T-cell (primary cell): ENCODE measurements around the gene INO80D. TPM values are rescaled to one million over a fixed set of nuclear protein-coding genes. Genes with fewer than 3 reads are reported as not detected.
"Not testable (repeated sequence)": the region's sequence is repeated elsewhere in the genome, so short reads cannot be mapped to it uniquely, and the experiment has no call there.

Experiments used
- ATAC-seq, 4 experiments: fragments of 200-7000 bp in 3 of 4; fragments of 150-1000 bp in 1 of 4; cut with Tn5 transposase; replicated peaks in 1 of 4; 1 replicate in 3 of 4; 2 replicates in 1 of 4; pipeline ENCODE4 v1.10.0; 2021; ENCODE audit warnings: moderate library complexity in 3 of 4, mild to moderate bottlenecking in 2 of 4, moderate number of reproducible peaks in 1 of 4
- CTCF ChIA-PET, 2 donors: fragments of 300-600 bp; sonication (Branson Sonifier 250); formaldehyde crosslinking; loops; one replicate each; lab custom pipeline; 2022; ENCODE audit warnings: antibody characterized with exemption in 2 of 2; lab: Charles Lee
- POLR2A ChIA-PET, 2 donors: fragments of 300-600 bp; sonication (Branson Sonifier 250); formaldehyde crosslinking; loops; one replicate each; lab custom pipeline; 2022; ENCODE audit warnings: antibody characterized with exemption in 2 of 2; lab: Charles Lee
- DNase-seq, 35 experiments: peaks; one replicate each; pipeline versions ENCODE4 v3.0.0 to v3.0.0-alpha.2; 2013 to 2023
- H3K27ac ChIP-seq: one replicate; pipeline ENCODE4 v1.5.1; 2013; ENCODE audit warnings: low read length
- H3K27me3 ChIP-seq, 2 experiments: replicated peaks in 1 of 2; 1 replicate in 1 of 2; 2 replicates in 1 of 2; pipeline versions ENCODE4 v1.6.1 to v1.7.0; 2013; ENCODE audit warnings: low read length in 1 of 2, mixed read lengths in 1 of 2; ENCODE audit not compliant: control insufficient read depth in 2 of 2, insufficient read depth in 2 of 2; ENCODE audit errors: extremely low read depth in 1 of 2
- H3K36me3 ChIP-seq, 2 donors: 1 replicate in 1 of 2; 2 replicates in 1 of 2; pipeline versions ENCODE4 v1.6.1 to v1.7.0; 2013; ENCODE audit warnings: low read length in 1 of 2; ENCODE audit not compliant: control insufficient read depth in 2 of 2, insufficient read depth in 1 of 2; ENCODE audit errors: extremely low read depth in 1 of 2
- H3K4me1 ChIP-seq, 2 experiments: 1 replicate in 1 of 2; 2 replicates in 1 of 2; pipeline versions ENCODE4 v1.6.1 to v1.7.0; 2013; ENCODE audit warnings: low read length in 2 of 2, mixed read lengths in 1 of 2; ENCODE audit not compliant: insufficient read depth in 2 of 2, control insufficient read depth in 1 of 2; ENCODE audit errors: extremely low read depth in 1 of 2
- H3K4me3 ChIP-seq, 2 donors: 1 replicate in 1 of 2; 2 replicates in 1 of 2; pipeline versions ENCODE4 v1.5.1 to v1.7.0; 2013; ENCODE audit warnings: mild to moderate bottlenecking in 2 of 2, low read length in 1 of 2, moderate library complexity in 1 of 2; ENCODE audit not compliant: control insufficient read depth in 1 of 2; ENCODE audit errors: extremely low read depth in 1 of 2
- H3K9me3 ChIP-seq: 2 replicates; pipeline ENCODE4 v1.7.0; 2013
- H3K27ac Mint-ChIP-seq, 2 donors: one replicate each; pipeline ENCODE4 v1.8.0; 2020 to 2021; ENCODE audit warnings: mild to moderate bottlenecking in 2 of 2, mixed read lengths in 2 of 2
- H3K27me3 Mint-ChIP-seq, 2 donors: one replicate each; pipeline ENCODE4 v1.8.0; 2021 to 2022; ENCODE audit warnings: mixed read lengths in 2 of 2
- H3K36me3 Mint-ChIP-seq: one replicate; pipeline ENCODE4 v1.8.0; 2021; ENCODE audit warnings: mixed read lengths
- H3K4me1 Mint-ChIP-seq, 3 donors: one replicate each; pipeline ENCODE4 v1.8.0; 2020 to 2022; ENCODE audit warnings: mixed read lengths in 3 of 3, mild to moderate bottlenecking in 1 of 3
- H3K4me3 Mint-ChIP-seq, 3 donors: one replicate each; pipeline ENCODE4 v1.8.0; 2020 to 2022; ENCODE audit warnings: mild to moderate bottlenecking in 3 of 3, mixed read lengths in 3 of 3, moderate library complexity in 3 of 3
- H3K9me3 Mint-ChIP-seq, 3 donors: one replicate each; pipeline ENCODE4 v1.8.0; 2020 to 2022; ENCODE audit warnings: mixed read lengths in 3 of 3
- WGBS: methylation state at CpG from one replicate; pipeline ENCODE4 v1.1.5; 2013; ENCODE audit warnings: missing lambda C conversion rate; ENCODE audit not compliant: insufficient coverage; 5-methylcytosine and 5-hydroxymethylcytosine counted together
- total RNA-seq, 35 experiments: library from RNA in 6 of 35; stranded (reverse) in 6 of 35; fragments of 120-200 nt in 1 of 35; gene quantifications; one replicate each; pipeline versions ENCODE4 v1.2.1 to v1.2.4 and lab custom pipeline; 2013 to 2026

The INO80D gene
- total RNA-seq, 5 donors from 2014 or later (not counting 1 experiment from before 2014, with no cell fraction given): 34.2 to 49.8 (median 41.9) TPM

GRCh38 chr2:206031950-206032567 is 53.9 kb downstream of the INO80D start:
- no peaks in the 10 kb centered on the region for H3K27me3 ChIP-seq
- H3K27me3 Mint-ChIP-seq: no peaks in the 10 kb centered on the region
- H3K4me1 Mint-ChIP-seq: peaks cover 48 to 61% (median 59%) of the 10 kb centered on the region in 3 donors
- no peak for ATAC-seq
- H3K4me3 Mint-ChIP-seq: no peak overlapping the region
- peak overlapping the region in 1 of 2 donors; percentile 20 for H3K27ac Mint-ChIP-seq
- 96% methylated on average over 5 of the region's 8 CpGs for WGBS
- no peak for DNase-seq
- peaks cover 82% of the 10 kb centered on the region for H3K36me3 Mint-ChIP-seq
- H3K4me3 ChIP-seq: no peak overlapping the region
- no peak overlapping the region for H3K27ac ChIP-seq
- POLR2A ChIA-PET: no interaction called here
- peaks cover 0 to 17% (median 0%) of the 10 kb centered on the region in 3 donors for H3K9me3 Mint-ChIP-seq
- H3K4me1 ChIP-seq: no peaks in the 10 kb centered on the region
- CTCF ChIA-PET: no interaction called here
- H3K36me3 ChIP-seq: peaks cover 12 to 36% of the 10 kb centered on the region in 2 donors
- no peaks in the 10 kb centered on the region for H3K9me3 ChIP-seq

- POLR2A ChIA-PET: no interaction called here
- H3K27me3 ChIP-seq: no peaks in the 10 kb centered on the region
- H3K9me3 ChIP-seq: no peaks in the 10 kb centered on the region
- WGBS: 96% methylated on average over 7 of the region's 11 CpGs
- peaks cover 77% of the 10 kb centered on the region for H3K36me3 Mint-ChIP-seq
- H3K4me3 ChIP-seq: no peak overlapping the region
- H3K9me3 Mint-ChIP-seq: peaks cover 0 to 17% (median 0%) of the 10 kb centered on the region in 3 donors
- H3K4me3 Mint-ChIP-seq: no peak overlapping the region
- no peak for DNase-seq
- CTCF ChIA-PET: interaction anchor here (0.6 to 0.7 kb wide), 2 partner anchors 485 to 733 kb away, joined by 3 to 5 read pairs; no protein-coding TSS in a partner anchor
- H3K27me3 Mint-ChIP-seq: no peaks in the 10 kb centered on the region
- H3K27ac Mint-ChIP-seq: no peak overlapping the region
- H3K36me3 ChIP-seq: peaks cover 13 to 32% of the 10 kb centered on the region in 2 donors
- H3K4me1 ChIP-seq: no peaks in the 10 kb centered on the region
- peaks cover 44 to 58% (median 57%) of the 10 kb centered on the region in 3 donors for H3K4me1 Mint-ChIP-seq
- H3K27ac ChIP-seq: no peak overlapping the region
- ATAC-seq: no peak
Measured at GRCh38 chr2:206031162-206031784, 54.7 kb downstream of the INO80D start.

GRCh38 chr2:206028101-206028500 is 57.9 kb downstream of the INO80D start:
- no peak overlapping the region for H3K27ac ChIP-seq
- ChIA-PET CTCF (no interaction called here), POLR2A (no interaction called here)
- DNase-seq (no peak), ATAC-seq (no peak)
- Mint-ChIP-seq H3K27me3 (no peaks in the 10 kb centered on the region), H3K4me1 (peaks cover 18 to 26% (median 25%) of the 10 kb centered on the region in 3 donors), H3K27ac (no peak overlapping the region), H3K36me3 (peaks cover 52% of the 10 kb centered on the region), H3K9me3 (peaks cover 0 to 7% (median 0%) of the 10 kb centered on the region in 3 donors), H3K4me3 (no peak overlapping the region)
- WGBS: 97% methylated on average over 4 of the region's 10 CpGs
- H3K4me3 ChIP-seq: no peak overlapping the region
- H3K4me1 ChIP-seq: no peaks in the 10 kb centered on the region
- H3K27me3 ChIP-seq: no peaks in the 10 kb centered on the region
- no peaks in the 10 kb centered on the region for H3K9me3 ChIP-seq
- peaks cover 16 to 34% of the 10 kb centered on the region in 2 donors for H3K36me3 ChIP-seq

- Mint-ChIP-seq H3K36me3 (peaks cover 23% of the 10 kb centered on the region), H3K4me1 (no peaks in the 10 kb centered on the region), H3K4me3 (no peak overlapping the region), H3K27me3 (no peaks in the 10 kb centered on the region), H3K9me3 (no peaks in the 10 kb centered on the region), H3K27ac (no peak overlapping the region)
- CTCF ChIA-PET: interaction anchor here in 1 of 2 donors (0.7 kb wide), 1 partner anchor 14 kb away, joined by 3 read pairs; no protein-coding TSS in a partner anchor
- peaks cover 7 to 28% of the 10 kb centered on the region in 2 donors for H3K36me3 ChIP-seq
- no peaks in the 10 kb centered on the region for H3K27me3 ChIP-seq
- no peak overlapping the region for H3K27ac ChIP-seq
- no peak for ATAC-seq
- no peak for DNase-seq
- no peaks in the 10 kb centered on the region for H3K9me3 ChIP-seq
- WGBS: no CpG with 5 or more reads among the region's 8 CpGs
- no peak overlapping the region for H3K4me3 ChIP-seq
- POLR2A ChIA-PET: no interaction called here
- H3K4me1 ChIP-seq: no peaks in the 10 kb centered on the region
Measured at GRCh38 chr2:206023183-206023582, 62.8 kb downstream of the INO80D start.

- H3K4me1 Mint-ChIP-seq: no peaks in the 10 kb centered on the region
- peaks cover 0 to 38% of the 10 kb centered on the region in 2 donors for H3K36me3 ChIP-seq
- H3K9me3 ChIP-seq: no peaks in the 10 kb centered on the region
- DNase-seq: no peak
- H3K27ac Mint-ChIP-seq: no peak overlapping the region
- peaks cover 6 to 11% (median 11%) of the 10 kb centered on the region in 3 donors for H3K9me3 Mint-ChIP-seq
- H3K4me3 Mint-ChIP-seq: no peak overlapping the region
- no peak overlapping the region for H3K4me3 ChIP-seq
- H3K27me3 Mint-ChIP-seq: no peaks in the 10 kb centered on the region
- peaks cover 43% of the 10 kb centered on the region for H3K36me3 Mint-ChIP-seq
- ChIA-PET CTCF (interaction anchor here in 1 of 2 donors (0.5 kb wide), 1 partner anchor 12 kb away, joined by 3 read pairs; no protein-coding TSS in a partner anchor), POLR2A (no interaction called here)
- no CpG with 5 or more reads among the region's 2 CpGs for WGBS
- H3K4me1 ChIP-seq: no peaks in the 10 kb centered on the region
- no peak for ATAC-seq
- no peak overlapping the region for H3K27ac ChIP-seq
- H3K27me3 ChIP-seq: no peaks in the 10 kb centered on the region
Measured at GRCh38 chr2:206020171-206020570, 65.8 kb downstream of the INO80D start.

GRCh38 chr2:206015746-206016145 is 70.2 kb downstream of the INO80D start:
- H3K27ac Mint-ChIP-seq: not testable (repeated sequence)

More at GRCh38 chr2:206015746-206016145, 70.2 kb downstream of the INO80D start:
- H3K9me3 ChIP-seq, H3K4me1 ChIP-seq, ATAC-seq, H3K4me1 Mint-ChIP-seq, H3K4me3 Mint-ChIP-seq, DNase-seq, POLR2A ChIA-PET, H3K4me3 ChIP-seq, H3K27ac ChIP-seq, CTCF ChIA-PET, H3K27me3 Mint-ChIP-seq, H3K27me3 ChIP-seq: not testable (repeated sequence)
- WGBS: 100% methylated on average over 2 of the region's 2 CpGs
- Mint-ChIP-seq H3K9me3 (peaks cover 6 to 11% (median 11%) of the 10 kb centered on the region in 3 donors), H3K36me3 (peaks cover 61% of the 10 kb centered on the region)
- peaks cover 9 to 47% of the 10 kb centered on the region in 2 donors for H3K36me3 ChIP-seq
